ENCODE data around the gene FAF1. TPM values are rescaled to one million over a fixed set of nuclear protein-coding genes. Genes with fewer than 3 reads are reported as not detected.
"Not testable (repeated sequence)": the region's sequence is repeated elsewhere in the genome, so short reads cannot be mapped to it uniquely, and the experiment has no call there.

Gene FAF1
- polyA plus RNA-seq, 3 donors = 69.2 to 76.7 (median 73.4) TPM

GRCh38 chr1:50716455-50716854 is 243.6 kb downstream of the FAF1 start:
- not testable (repeated sequence) for DNase-seq (ENCODE audit: low read depth in 3 of 3, low spot score in 2 of 3)

GRCh38 chr1:50710099-50710498 is 250.0 kb downstream of the FAF1 start:
- DNase-seq (ENCODE audit: low read depth in 3 of 3, low spot score in 2 of 3) = no peak

- no peak for DNase-seq (ENCODE audit: low read depth in 3 of 3, low spot score in 2 of 3)
Observed at GRCh38 chr1:50707824-50708223, 252.2 kb downstream of the FAF1 start.

- no peak for DNase-seq (ENCODE audit: low read depth in 3 of 3, low spot score in 2 of 3)
Observed at GRCh38 chr1:50705699-50706098, 254.4 kb downstream of the FAF1 start.

- no peak for DNase-seq (ENCODE audit: low read depth in 3 of 3, low spot score in 2 of 3)
Observed at GRCh38 chr1:50705041-50705440, 255.0 kb downstream of the FAF1 start.

GRCh38 chr1:50704126-50704525 is 255.9 kb downstream of the FAF1 start:
- peak in 2 of 3 donors; percentile 4 to 7 for DNase-seq (ENCODE audit: low read depth in 3 of 3, low spot score in 2 of 3)

GRCh38 chr1:50703240-50703639 is 256.8 kb downstream of the FAF1 start:
- no peak for DNase-seq (ENCODE audit: low read depth in 3 of 3, low spot score in 2 of 3)

GRCh38 chr1:50702395-50702794 is 257.7 kb downstream of the FAF1 start:
- DNase-seq (ENCODE audit: low read depth in 3 of 3, low spot score in 2 of 3) = no peak

GRCh38 chr1:50701706-50702317 is 258.3 kb downstream of the FAF1 start:
- DNase-seq (ENCODE audit: low read depth in 3 of 3, low spot score in 2 of 3) = no peak

GRCh38 chr1:50700621-50701020 is 259.4 kb downstream of the FAF1 start:
- no peak for DNase-seq (ENCODE audit: low read depth in 3 of 3, low spot score in 2 of 3)

- DNase-seq (ENCODE audit: low read depth in 3 of 3, low spot score in 2 of 3) = no peak
Observed at GRCh38 chr1:50700214-50700613, 259.9 kb downstream of the FAF1 start.

- DNase-seq (ENCODE audit: low read depth in 3 of 3, low spot score in 2 of 3) = no peak
Observed at GRCh38 chr1:50699795-50700194, 260.3 kb downstream of the FAF1 start.

GRCh38 chr1:50697440-50698421 is 262.3 kb downstream of the FAF1 start:
- no peak for DNase-seq (ENCODE audit: low read depth in 3 of 3, low spot score in 2 of 3)

GRCh38 chr1:50693829-50694228 is 266.2 kb downstream of the FAF1 start:
- no peak for DNase-seq (ENCODE audit: low read depth in 3 of 3, low spot score in 2 of 3)

- DNase-seq (ENCODE audit: low read depth in 3 of 3, low spot score in 2 of 3) = no peak
Observed at GRCh38 chr1:50684185-50684584, 275.9 kb downstream of the FAF1 start.

- DNase-seq (ENCODE audit: low read depth in 3 of 3, low spot score in 2 of 3) = no peak
Observed at GRCh38 chr1:50681931-50682330, 278.1 kb downstream of the FAF1 start.

- DNase-seq (ENCODE audit: low read depth in 3 of 3, low spot score in 2 of 3) = no peak
Observed at GRCh38 chr1:50667710-50668356, 292.2 kb downstream of the FAF1 start.

- no peak for DNase-seq (ENCODE audit: low read depth in 3 of 3, low spot score in 2 of 3)
Observed at GRCh38 chr1:50667272-50667671, 292.8 kb downstream of the FAF1 start.

GRCh38 chr1:50666849-50667248 is 293.2 kb downstream of the FAF1 start:
- no peak for DNase-seq (ENCODE audit: low read depth in 3 of 3, low spot score in 2 of 3)

- DNase-seq (ENCODE audit: low read depth in 3 of 3, low spot score in 2 of 3) = no peak
Observed at GRCh38 chr1:50665413-50665812, 294.7 kb downstream of the FAF1 start.

GRCh38 chr1:50661626-50662025 is 298.4 kb downstream of the FAF1 start:
- no peak for DNase-seq (ENCODE audit: low read depth in 3 of 3, low spot score in 2 of 3)
